AG04450 (cell line): Measurements from ENCODE around the gene LARGE1. TPM values are rescaled to one million over a fixed set of nuclear protein-coding genes. Genes with fewer than 3 reads are reported as not detected.

Experiments used
- CTCF ChIA-PET: fragments of 300-600, 350-600 bp; formaldehyde crosslinking; extraction: SDS; loops from one replicate; lab custom pipeline; 2022; ENCODE audit warnings: antibody characterized with exemption, inconsistent platforms; lab: Charles Lee
- POLR2A ChIA-PET: fragments of 350-600 bp; formaldehyde crosslinking; extraction: SDS; loops from one replicate; lab custom pipeline; 2021; ENCODE audit warnings: antibody characterized with exemption, inconsistent platforms; lab: Yijun Ruan, JAX
- DNase-seq: peaks from one replicate; pipeline ENCODE4 v3.0.0-alpha.2; 2011; ENCODE audit warnings: low read depth, low spot score
- H3K27ac ChIP-seq: one replicate; pipeline ENCODE4 v1.5.1; 2012; ENCODE audit warnings: low read depth, low read length, control low read depth
- H3K27me3 ChIP-seq: one replicate; pipeline ENCODE4 v1.6.0; 2012; ENCODE audit warnings: low read length; ENCODE audit not compliant: control insufficient read depth, insufficient read depth
- H3K4me3 ChIP-seq: 2 replicates; pipeline ENCODE4 v1.5.1; 2011; ENCODE audit warnings: mild to moderate bottlenecking, low read depth, low read length, control low read depth
- H3K9me3 ChIP-seq: 2 replicates; pipeline ENCODE4 v1.5.1; 2012; ENCODE audit warnings: low read length; ENCODE audit not compliant: control insufficient read depth, insufficient read depth
- polyA plus RNA-seq: library from polyadenylated mRNA; depleted of rRNA; stranded (reverse); fragments of >200 nt; gene quantifications from 2 replicates; pipeline ENCODE4 v1.2.3, GENCODE V29; 2011
- TF ChIP-seq, protein P1 (sequence below): IDR thresholded peaks from 2 replicates; pipeline ENCODE4 v1.5.1; 2011; ENCODE audit warnings: low read depth, low read length, control low read depth, inconsistent platforms

LARGE1 gene
- polyA plus RNA-seq, 1 experiment = 8.4 TPM

DNA sequence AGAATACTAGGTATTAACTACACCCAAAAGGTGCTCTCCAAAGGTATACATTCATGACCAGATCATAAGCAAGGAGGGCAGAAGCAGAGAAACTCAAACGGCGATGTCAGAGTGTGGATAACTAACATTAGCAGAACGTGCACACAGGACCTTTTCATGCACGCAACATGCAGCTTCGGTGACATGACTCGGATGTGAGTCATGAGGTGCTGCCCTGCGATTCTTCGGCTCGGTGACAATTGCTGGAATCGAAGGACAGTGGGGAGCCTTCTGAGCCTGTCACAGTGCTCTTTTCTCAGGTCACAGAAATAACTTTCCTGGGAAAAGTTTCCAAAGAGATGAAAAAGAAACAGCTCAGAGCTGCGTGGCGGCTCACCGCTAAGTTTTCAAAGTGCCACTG lies 443.6 kb downstream of the LARGE1 start:
- POLR2A ChIA-PET = no interaction called here
- no peak for DNase-seq
- Histone ChIP-seq H3K27me3 (no peaks in the 10 kb centered on the region), H3K9me3 (no peaks in the 10 kb centered on the region), H3K27ac (no peak overlapping the region), H3K4me3 (no peak overlapping the region)
- TF ChIP-seq, protein P1, sequence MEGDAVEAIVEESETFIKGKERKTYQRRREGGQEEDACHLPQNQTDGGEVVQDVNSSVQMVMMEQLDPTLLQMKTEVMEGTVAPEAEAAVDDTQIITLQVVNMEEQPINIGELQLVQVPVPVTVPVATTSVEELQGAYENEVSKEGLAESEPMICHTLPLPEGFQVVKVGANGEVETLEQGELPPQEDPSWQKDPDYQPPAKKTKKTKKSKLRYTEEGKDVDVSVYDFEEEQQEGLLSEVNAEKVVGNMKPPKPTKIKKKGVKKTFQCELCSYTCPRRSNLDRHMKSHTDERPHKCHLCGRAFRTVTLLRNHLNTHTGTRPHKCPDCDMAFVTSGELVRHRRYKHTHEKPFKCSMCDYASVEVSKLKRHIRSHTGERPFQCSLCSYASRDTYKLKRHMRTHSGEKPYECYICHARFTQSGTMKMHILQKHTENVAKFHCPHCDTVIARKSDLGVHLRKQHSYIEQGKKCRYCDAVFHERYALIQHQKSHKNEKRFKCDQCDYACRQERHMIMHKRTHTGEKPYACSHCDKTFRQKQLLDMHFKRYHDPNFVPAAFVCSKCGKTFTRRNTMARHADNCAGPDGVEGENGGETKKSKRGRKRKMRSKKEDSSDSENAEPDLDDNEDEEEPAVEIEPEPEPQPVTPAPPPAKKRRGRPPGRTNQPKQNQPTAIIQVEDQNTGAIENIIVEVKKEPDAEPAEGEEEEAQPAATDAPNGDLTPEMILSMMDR = no peak
- CTCF ChIA-PET = interaction anchor here (1.2 kb wide), 1 partner anchor 175 kb away, joined by 3 read pairs; no protein-coding TSS in a partner anchor

DNA sequence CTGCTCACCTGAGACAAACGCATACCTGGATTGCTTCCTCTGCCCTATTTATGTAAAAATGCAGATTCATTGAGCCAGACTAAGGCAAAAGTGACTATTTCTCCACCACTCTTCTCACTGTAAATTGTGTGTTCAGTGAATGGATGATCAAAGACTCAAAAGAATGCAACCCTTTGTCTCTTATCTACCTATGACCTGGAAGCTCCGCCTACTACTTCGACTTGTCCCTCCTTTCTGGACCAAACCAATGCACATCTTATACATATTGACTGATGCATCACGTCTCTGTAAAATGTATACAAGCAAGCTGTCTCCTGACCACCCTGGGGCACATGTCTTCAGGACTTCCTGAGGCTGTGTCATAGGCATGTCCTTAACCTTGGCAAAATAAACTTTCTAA lies 444.1 kb downstream of the LARGE1 start:
- Histone ChIP-seq H3K9me3 (no peaks in the 10 kb centered on the region), H3K27ac (no peak overlapping the region), H3K4me3 (no peak overlapping the region), H3K27me3 (no peaks in the 10 kb centered on the region)
- ChIA-PET POLR2A (no interaction called here), CTCF (interaction anchor here (1.2 kb wide), 1 partner anchor 174 kb away, joined by 3 read pairs; no protein-coding TSS in a partner anchor)
- TF ChIP-seq, protein P1 = no peak
- DNase-seq = no peak

DNA sequence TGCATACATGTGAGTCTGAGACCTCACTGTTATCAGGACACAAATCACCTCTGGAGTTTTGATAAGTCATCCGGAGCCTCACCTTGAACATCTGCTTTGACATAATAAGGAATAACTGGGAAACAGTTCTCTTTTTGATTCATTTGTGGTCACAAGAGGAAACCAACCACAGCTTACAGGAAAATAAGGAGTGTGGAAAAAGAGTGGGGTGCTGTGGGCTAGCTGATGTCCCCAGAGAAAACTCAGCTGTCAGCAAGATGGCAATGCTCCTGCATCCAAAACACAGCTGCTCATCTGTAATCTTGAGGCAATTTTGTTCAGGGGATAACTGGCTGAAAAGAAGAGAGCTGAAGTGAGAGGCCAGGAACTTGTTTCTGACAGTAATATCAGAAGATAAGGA lies 445.7 kb downstream of the LARGE1 start:
- TF ChIP-seq, protein P1 = no peak
- POLR2A ChIA-PET = no interaction called here
- Histone ChIP-seq H3K27me3 (no peaks in the 10 kb centered on the region), H3K9me3 (no peaks in the 10 kb centered on the region), H3K4me3 (no peak overlapping the region), H3K27ac (no peak overlapping the region)
- CTCF ChIA-PET = no interaction called here
- DNase-seq = no peak

DNA sequence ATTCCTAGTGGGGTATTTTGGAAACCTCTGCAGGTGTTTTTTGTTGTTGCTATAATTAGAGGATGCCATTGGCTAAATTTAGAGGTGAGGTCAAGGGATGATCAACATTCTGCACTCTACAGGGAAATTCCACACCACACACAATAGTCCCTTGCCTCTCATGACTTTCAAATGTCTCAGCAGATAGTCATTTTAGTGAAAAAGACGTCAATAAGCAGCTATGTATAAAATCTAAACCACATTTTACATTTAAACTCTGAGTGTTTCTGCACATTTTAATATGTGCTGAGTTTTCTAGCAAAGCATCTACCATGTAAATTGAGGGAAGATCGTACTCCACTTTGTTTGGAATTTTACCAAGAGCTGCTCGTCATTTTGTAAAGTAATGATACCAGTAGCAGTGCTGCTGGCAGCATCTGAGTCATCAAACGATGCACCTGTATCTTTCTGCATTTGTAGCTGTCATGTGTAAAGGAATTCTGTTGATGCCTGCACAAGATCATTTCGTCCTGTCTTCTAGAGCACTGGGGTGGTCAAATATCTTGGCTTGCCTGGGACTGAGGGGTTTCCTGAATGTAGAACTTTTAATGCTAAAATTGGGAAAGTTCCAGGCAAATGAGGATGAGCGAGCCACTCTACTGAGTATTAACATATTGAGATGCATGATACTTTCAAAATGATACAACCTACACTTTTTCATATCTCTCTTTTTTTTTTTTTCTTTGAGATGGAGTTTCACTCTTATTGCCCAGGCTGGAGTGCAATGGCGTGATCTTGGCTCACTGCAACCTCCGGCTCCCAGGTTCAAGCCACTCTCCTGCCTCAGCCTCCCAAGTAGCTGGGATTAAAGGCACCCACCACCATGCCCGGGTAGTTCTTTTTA lies 447.6 kb downstream of the LARGE1 start:
- CTCF ChIA-PET = no interaction called here
- TF ChIP-seq, protein P1 = no peak
- H3K27me3 ChIP-seq = no peaks in the 10 kb centered on the region
- no peak overlapping the region for H3K27ac ChIP-seq
- no peaks in the 10 kb centered on the region for H3K9me3 ChIP-seq
- H3K4me3 ChIP-seq = no peak overlapping the region
- POLR2A ChIA-PET = no interaction called here
- DNase-seq = no peak

DNA sequence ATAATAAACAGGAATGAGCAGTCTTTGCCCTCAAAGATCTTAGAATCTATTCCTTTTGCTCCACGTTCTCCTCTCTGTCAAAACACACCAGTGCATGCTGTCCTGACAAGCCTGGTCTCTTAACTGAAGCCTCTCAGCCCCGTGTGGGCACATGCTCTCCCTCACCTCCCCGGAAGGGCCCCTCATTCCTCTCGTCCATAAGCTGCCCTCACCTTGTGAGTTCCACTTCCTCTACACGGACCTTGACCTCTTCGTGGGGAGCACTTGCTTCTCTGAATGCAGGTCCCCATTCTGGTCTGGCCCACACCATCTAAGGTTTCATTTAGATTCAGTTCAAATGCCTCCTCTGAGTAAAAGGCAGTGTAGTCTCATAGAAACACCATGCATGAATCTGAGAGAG lies 449.8 kb downstream of the LARGE1 start:
- POLR2A ChIA-PET = no interaction called here
- no peak overlapping the region for H3K27ac ChIP-seq
- H3K27me3 ChIP-seq = no peaks in the 10 kb centered on the region
- DNase-seq = no peak
- TF ChIP-seq, protein P1 = no peak
- H3K9me3 ChIP-seq = no peaks in the 10 kb centered on the region
- no peak overlapping the region for H3K4me3 ChIP-seq
- CTCF ChIA-PET = interaction anchor here (1.0 kb wide), 1 partner anchor 453 kb away, joined by 3 read pairs; no protein-coding TSS in a partner anchor
